Ammon's horn (tissue), 1 donor: ENCODE data around the gene LYRM4.
A peak's percentile ranks its signal among the peaks of the same experiment; 100 is the strongest.

ENCODE experiments used
- DNase-seq: peaks from one replicate; pipeline ENCODE4 v3.0.0-alpha.2; 2016; ENCODE audit warnings: low spot score

Gene LYRM4

GRCh38 chr6:5174756-5175549 lies 85.8 kb downstream of the LYRM4 start:
- peak; percentile 30 for DNase-seq

- peak; percentile 46 for DNase-seq
Observed at GRCh38 chr6:5174244-5174643, 86.5 kb downstream of the LYRM4 start.

- DNase-seq: no peak
Observed at GRCh38 chr6:5173810-5174209, 86.9 kb downstream of the LYRM4 start.

- no peak for DNase-seq
Observed at GRCh38 chr6:5172897-5173474, 87.8 kb downstream of the LYRM4 start.

- no peak for DNase-seq
Observed at GRCh38 chr6:5172041-5172653, 88.6 kb downstream of the LYRM4 start.

GRCh38 chr6:5167501-5167900 lies 93.2 kb downstream of the LYRM4 start:
- DNase-seq: no peak

- no peak for DNase-seq
Observed at GRCh38 chr6:5164092-5164491, 96.7 kb downstream of the LYRM4 start.

GRCh38 chr6:5163247-5163646 lies 97.5 kb downstream of the LYRM4 start:
- no peak for DNase-seq

GRCh38 chr6:5162355-5162754 lies 98.4 kb downstream of the LYRM4 start:
- DNase-seq: no peak

GRCh38 chr6:5160206-5160605 lies 100.5 kb downstream of the LYRM4 start:
- DNase-seq: no peak

- DNase-seq: no peak
Observed at GRCh38 chr6:5159162-5159561, 101.6 kb downstream of the LYRM4 start.

- DNase-seq: no peak
Observed at GRCh38 chr6:5158180-5158579, 102.6 kb downstream of the LYRM4 start.

- no peak for DNase-seq
Observed at GRCh38 chr6:5157621-5158138, 103.1 kb downstream of the LYRM4 start.

GRCh38 chr6:5156627-5157026 lies 104.1 kb downstream of the LYRM4 start:
- no peak for DNase-seq

GRCh38 chr6:5155906-5156305 lies 104.8 kb downstream of the LYRM4 start:
- DNase-seq: no peak

GRCh38 chr6:5153186-5153585 lies 107.6 kb downstream of the LYRM4 start:
- no peak for DNase-seq

- no peak for DNase-seq
Observed at GRCh38 chr6:5152460-5152859, 108.3 kb downstream of the LYRM4 start.

- peak; percentile 81 for DNase-seq
Observed at GRCh38 chr6:5151955-5152401, 108.8 kb downstream of the LYRM4 start.

GRCh38 chr6:5151360-5151954 lies 109.3 kb downstream of the LYRM4 start:
- no peak for DNase-seq

- no peak for DNase-seq
Observed at GRCh38 chr6:5150551-5151075, 110.1 kb downstream of the LYRM4 start.

GRCh38 chr6:5149891-5150290 lies 110.9 kb downstream of the LYRM4 start:
- DNase-seq: no peak

- DNase-seq: no peak
Observed at GRCh38 chr6:5149159-5149704, 111.5 kb downstream of the LYRM4 start.
